Measurements from ENCODE around the gene MEOX2. TPM values are rescaled to one million over a fixed set of nuclear protein-coding genes. Genes with fewer than 3 reads are reported as not detected.

Gene MEOX2
- total RNA-seq, 1 experiment from 2014 or later = not detected

DNA sequence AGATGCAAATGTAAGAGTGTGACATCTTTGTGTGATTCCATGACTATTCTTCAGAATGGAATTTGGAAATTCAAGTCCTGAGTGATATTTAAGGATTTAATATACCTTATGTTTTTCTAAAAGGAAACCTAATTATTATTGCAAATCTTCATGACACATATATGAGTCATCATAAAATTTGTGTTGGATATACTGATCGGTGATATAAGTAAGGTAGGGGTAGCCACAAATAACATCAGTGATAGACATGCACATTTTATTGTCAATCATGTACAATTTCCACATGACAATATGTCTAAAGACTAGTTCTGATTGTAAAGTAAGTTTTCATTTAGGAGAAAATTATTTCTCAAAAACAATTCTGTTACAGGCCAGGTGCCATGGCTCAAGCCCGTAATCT, 65.0 kb downstream of the MEOX2 start:
- Mint-ChIP-seq H3K4me1 (ENCODE audit: insufficient read depth, unreplicated experiment) (no peaks in the 10 kb centered on the region), H3K27ac (ENCODE audit: low read depth, unreplicated experiment) (no peak overlapping the region), H3K36me3 (ENCODE audit: insufficient read depth, unreplicated experiment) (no peaks in the 10 kb centered on the region), H3K27me3 (ENCODE audit: insufficient read depth, unreplicated experiment) (peaks cover 24% of the 10 kb centered on the region), H3K4me3 (ENCODE audit: unreplicated experiment) (no peak overlapping the region), H3K9me3 (ENCODE audit: unreplicated experiment) (no peaks in the 10 kb centered on the region)
- intact Hi-C loops (cut with micrococcal nuclease) = no loop called here
- BruUV-seq (replicated peaks) = no TSS peak
- ChIA-PET POLR2A (no interaction called here), CTCF (no interaction called here)
- DNase-seq (ENCODE audit: unreplicated experiment) = no peak
- TF ChIP-seq CTCF (IDR thresholded peaks at IDR 0.05; ENCODE audit: unreplicated experiment) = no peak

GRCh38 chr7:15620491-15621185, 65.8 kb downstream of the MEOX2 start:
- ChIA-PET CTCF (interaction anchor here (0.5 to 0.7 kb wide), 2 partner anchors 11 to 900 kb away, joined by 3 to 4 read pairs; no protein-coding TSS in a partner anchor), POLR2A (no interaction called here)
- Mint-ChIP-seq H3K9me3 (ENCODE audit: unreplicated experiment) (no peaks in the 10 kb centered on the region), H3K4me1 (ENCODE audit: insufficient read depth, unreplicated experiment) (no peaks in the 10 kb centered on the region), H3K4me3 (ENCODE audit: unreplicated experiment) (no peak overlapping the region), H3K27me3 (ENCODE audit: insufficient read depth, unreplicated experiment) (peaks cover 15% of the 10 kb centered on the region), H3K36me3 (ENCODE audit: insufficient read depth, unreplicated experiment) (no peaks in the 10 kb centered on the region), H3K27ac (ENCODE audit: low read depth, unreplicated experiment) (no peak overlapping the region)
- no TSS peak for BruUV-seq (replicated peaks)
- intact Hi-C loops (cut with micrococcal nuclease) = no loop called here
- no peak for DNase-seq (ENCODE audit: unreplicated experiment)
- TF ChIP-seq CTCF (IDR thresholded peaks at IDR 0.05; ENCODE audit: unreplicated experiment) = no peak

DNA sequence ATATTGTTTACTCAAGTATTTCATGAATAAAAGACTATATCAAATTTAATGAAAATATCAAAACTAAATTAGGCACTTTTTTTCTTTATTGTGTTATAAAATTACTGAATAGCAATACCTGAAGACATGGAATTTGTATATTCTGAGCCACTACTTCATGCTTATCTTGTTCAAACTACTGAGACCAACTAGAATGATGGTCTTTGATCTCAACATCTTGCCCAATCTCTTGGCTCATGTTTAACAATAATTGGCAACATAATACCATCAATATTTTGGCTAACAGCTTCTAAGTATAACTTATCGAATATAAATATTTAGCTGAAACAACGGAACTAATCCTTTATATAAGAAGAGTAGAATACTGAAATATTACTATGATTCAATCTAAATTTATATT, 68.2 kb downstream of the MEOX2 start:
- Mint-ChIP-seq H3K9me3 (ENCODE audit: unreplicated experiment) (no peaks in the 10 kb centered on the region), H3K4me1 (ENCODE audit: insufficient read depth, unreplicated experiment) (no peaks in the 10 kb centered on the region), H3K36me3 (ENCODE audit: insufficient read depth, unreplicated experiment) (no peaks in the 10 kb centered on the region), H3K4me3 (ENCODE audit: unreplicated experiment) (no peak overlapping the region), H3K27me3 (ENCODE audit: insufficient read depth, unreplicated experiment) (peaks cover 21% of the 10 kb centered on the region), H3K27ac (ENCODE audit: low read depth, unreplicated experiment) (no peak overlapping the region)
- intact Hi-C loops (cut with micrococcal nuclease) = no loop called here
- POLR2A ChIA-PET = no interaction called here
- no TSS peak for BruUV-seq (replicated peaks)
- DNase-seq (ENCODE audit: unreplicated experiment) = no peak
- CTCF ChIA-PET = no interaction called here
- TF ChIP-seq CTCF (IDR thresholded peaks at IDR 0.05; ENCODE audit: unreplicated experiment) = no peak

DNA sequence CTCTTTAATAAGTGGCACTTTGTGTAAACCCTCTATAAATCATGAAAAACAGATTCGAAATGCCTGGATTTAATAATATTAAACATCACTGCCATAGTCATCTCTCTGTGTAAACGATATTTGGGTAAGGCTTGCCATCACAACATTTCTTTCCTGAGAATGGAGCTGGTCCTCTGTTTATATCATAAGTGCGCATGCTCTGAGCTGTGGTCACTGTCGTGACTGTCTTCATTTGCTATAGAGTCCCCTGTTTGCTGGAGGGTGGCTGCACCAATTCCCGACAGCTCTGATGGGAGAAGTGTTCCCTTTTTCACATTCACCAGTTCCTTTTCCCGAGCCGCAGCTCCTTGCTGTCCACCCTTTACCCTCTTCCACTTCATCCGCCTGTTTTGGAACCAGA, 74.3 kb downstream of the MEOX2 start:
- no peak overlapping the region for H3K27ac Mint-ChIP-seq (ENCODE audit: low read depth, unreplicated experiment)
- H3K9me3 Mint-ChIP-seq (ENCODE audit: unreplicated experiment) = no peaks in the 10 kb centered on the region
- BruUV-seq (replicated peaks) = no TSS peak
- intact Hi-C loops (cut with micrococcal nuclease) = no loop called here
- POLR2A ChIA-PET = no interaction called here
- no peaks in the 10 kb centered on the region for H3K4me1 Mint-ChIP-seq (ENCODE audit: insufficient read depth, unreplicated experiment)
- DNase-seq (ENCODE audit: unreplicated experiment) = no peak
- TF ChIP-seq CTCF (IDR thresholded peaks at IDR 0.05; ENCODE audit: unreplicated experiment) = no peak
- H3K36me3 Mint-ChIP-seq (ENCODE audit: insufficient read depth, unreplicated experiment) = no peaks in the 10 kb centered on the region
- CTCF ChIA-PET = no interaction called here
- no peak overlapping the region for H3K4me3 Mint-ChIP-seq (ENCODE audit: unreplicated experiment)
- peaks cover 58% of the 10 kb centered on the region for H3K27me3 Mint-ChIP-seq (ENCODE audit: insufficient read depth, unreplicated experiment)
